HG03565 (cell line): ENCODE measurements around the gene OVOL1.
"Not testable (repeated sequence)": the region's sequence is repeated elsewhere in the genome, so short reads cannot be mapped to it uniquely, and the experiment has no call there.

Experiments
- ATAC-seq: cut with Tn5 transposase; IDR thresholded peaks from one replicate; pipeline ENCODE4 v1.9.1; 2021; ENCODE audit warnings: mild to moderate bottlenecking, moderate library complexity; ENCODE audit not compliant: unreplicated experiment

The OVOL1 gene

GRCh38 chr11:65814131-65814985 is 27.5 kb downstream of the OVOL1 start:
- ATAC-seq, result no peak

DNA sequence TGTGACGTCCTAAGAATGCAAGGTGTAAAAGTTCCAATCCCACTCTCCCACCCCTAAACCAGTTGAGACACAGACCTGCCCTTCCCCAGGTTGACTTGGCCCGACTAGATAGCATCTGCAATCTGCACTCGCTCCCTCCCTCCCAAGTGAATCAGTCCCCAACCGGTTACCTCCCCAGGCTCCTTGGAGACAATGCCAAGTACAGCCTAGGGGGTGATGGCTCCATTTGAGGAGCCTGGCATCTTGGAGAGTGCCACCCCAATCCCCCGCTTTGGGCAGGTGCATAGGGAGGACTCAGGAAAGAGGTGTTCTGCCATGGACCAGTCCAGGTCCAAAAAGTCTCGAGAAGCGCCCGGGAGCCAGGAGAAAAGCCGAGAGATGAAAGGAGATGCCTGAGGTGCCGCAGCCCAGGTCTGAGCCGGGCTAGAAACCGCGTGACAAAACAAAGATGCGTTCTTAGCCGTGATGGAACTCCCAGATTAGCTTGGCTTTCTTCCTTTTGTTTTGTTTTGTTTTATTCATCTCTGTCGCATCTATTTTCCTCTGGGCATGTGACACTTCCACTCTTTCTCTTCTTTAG is 28.2 kb downstream of the OVOL1 start:
- ATAC-seq, result no peak

DNA sequence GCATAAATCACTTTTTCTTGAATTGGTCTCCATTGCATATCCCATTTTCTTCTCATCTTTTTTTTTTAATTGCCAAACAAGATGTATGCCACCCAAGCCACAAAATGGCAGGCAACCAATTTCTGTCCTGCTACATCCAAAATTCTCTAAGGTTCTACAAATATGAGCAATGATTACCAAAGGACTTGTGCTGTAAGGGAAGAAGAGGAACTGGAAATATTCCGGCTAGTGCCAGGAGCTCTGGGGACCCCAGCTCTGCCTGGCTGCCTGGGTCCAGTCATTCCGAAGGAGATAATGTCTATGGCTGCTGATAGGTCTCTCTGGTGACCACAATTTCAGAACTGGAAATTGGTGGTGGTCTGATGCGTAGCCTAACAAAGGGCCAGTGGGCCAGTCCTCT is 29.8 kb downstream of the OVOL1 start:
- ATAC-seq, result no peak

DNA sequence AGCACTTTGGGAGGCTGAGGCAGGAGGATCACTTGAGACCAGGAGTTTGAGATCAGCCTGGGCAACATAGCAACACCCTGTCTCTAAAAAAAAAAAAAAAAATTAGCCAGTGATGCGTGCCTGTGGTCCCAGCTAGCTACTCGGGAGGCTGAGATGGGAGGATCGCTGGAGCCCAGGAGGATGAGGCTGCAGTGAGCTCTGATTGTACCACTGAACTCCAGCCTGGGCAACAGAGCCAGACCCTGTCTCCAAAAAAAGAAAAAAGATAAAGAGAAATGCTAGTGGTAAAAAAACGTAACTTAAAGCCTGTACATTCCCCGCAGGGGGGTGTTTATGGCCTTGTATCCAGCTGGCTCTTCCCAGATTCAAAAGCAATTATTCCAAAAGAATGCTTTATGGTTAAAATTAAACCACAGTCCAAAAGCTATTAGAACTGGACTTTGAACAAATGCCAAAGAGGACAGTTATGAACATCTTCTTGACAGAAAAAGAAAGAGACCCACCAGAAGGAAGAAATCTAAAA is 30.5 kb downstream of the OVOL1 start:
- ATAC-seq, result no peak

DNA sequence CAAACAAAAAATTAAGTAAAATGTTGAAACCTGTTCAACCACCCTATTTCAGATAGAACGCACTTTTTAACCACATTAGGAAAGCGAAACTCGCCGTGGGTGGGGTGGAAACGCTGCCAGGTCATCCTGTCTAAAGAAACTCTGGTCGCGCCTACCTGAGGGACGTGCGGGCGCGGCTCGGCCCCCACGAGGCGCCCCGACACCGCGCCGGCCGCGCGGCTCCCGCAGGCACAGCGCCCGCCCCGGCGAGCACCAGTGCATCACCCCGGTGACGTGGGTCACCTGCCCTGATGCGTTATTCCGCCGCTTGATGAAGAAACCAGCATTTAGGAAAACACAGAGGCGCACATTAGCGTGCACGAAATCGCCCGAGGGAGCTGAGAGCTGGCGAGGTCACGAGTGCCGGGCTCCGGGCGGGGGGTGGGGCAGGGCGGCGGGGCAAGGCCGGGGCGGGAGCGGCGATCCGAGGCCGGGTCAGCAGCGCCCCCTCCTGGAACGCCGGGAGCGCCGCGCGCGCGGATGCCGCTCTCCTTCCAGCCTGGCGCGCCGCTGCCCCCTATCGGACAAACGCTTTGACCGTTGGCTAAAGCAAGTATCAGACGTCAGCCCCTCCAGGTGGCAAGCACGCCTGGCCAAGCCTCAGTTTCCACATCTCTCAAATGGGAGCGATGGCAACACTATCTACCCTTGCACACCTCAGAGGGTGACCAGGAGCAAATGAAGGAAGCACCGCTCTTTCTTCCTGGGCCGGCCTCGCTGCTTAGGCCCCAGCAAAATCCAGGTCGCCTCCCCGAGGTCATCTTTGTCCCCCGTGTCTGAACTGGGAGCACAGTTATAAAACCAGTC is 31.2 kb downstream of the OVOL1 start:
- ATAC-seq, result peak; percentile 72

DNA sequence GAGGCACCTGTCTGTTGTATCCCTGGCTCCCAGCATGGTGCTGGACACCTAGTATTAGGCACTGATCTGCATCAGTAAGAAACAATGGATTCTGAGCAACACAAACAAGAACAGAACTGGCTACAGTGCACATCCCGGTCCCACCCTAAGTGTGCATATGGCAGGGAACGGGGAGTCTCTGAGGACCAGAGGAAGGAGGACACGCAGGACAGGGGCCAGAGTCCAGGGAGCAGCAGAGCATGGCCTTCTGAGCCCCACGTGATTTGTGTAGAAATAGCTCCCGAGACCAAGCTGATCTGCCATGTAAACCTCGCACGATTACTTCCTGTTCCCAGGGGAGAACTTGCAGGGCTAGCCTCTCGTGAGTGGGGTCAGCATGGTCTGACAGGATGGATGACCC is 34.2 kb downstream of the OVOL1 start:
- no peak for ATAC-seq

DNA sequence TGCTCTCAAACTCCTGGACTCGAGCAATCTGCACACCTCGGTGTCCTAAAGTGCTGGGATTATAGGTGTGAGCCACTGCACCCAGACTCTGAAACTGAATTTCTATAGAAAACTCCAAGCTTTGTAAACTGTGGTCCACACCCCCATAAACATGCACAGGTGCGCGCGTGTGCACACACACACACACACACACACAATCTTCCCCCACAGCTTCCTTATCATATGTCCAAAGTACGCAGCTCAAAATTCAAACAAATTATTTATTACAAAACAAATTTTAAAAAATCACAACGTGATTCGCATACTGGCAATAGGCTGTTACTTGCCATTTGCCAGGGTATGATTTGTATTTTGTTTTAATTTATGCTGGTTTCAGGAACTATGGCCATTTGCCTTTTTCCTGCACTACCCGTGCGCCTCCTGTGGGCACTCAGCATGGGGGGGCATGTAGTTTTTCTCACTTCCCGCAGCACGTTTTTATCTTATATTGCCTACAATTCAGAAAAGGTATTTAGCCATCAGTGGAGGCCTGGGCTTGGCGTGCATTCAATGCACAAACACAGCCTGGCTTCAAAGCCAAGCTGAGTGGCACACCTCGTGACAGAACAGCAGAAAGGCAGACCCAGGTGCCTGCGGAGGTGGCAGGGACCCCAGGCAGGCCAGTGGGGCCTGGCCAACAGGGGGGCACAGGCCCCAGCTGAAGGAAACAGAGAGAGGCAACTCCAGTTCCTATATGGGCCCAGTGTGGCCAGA is 36.1 kb downstream of the OVOL1 start:
- no peak for ATAC-seq

DNA sequence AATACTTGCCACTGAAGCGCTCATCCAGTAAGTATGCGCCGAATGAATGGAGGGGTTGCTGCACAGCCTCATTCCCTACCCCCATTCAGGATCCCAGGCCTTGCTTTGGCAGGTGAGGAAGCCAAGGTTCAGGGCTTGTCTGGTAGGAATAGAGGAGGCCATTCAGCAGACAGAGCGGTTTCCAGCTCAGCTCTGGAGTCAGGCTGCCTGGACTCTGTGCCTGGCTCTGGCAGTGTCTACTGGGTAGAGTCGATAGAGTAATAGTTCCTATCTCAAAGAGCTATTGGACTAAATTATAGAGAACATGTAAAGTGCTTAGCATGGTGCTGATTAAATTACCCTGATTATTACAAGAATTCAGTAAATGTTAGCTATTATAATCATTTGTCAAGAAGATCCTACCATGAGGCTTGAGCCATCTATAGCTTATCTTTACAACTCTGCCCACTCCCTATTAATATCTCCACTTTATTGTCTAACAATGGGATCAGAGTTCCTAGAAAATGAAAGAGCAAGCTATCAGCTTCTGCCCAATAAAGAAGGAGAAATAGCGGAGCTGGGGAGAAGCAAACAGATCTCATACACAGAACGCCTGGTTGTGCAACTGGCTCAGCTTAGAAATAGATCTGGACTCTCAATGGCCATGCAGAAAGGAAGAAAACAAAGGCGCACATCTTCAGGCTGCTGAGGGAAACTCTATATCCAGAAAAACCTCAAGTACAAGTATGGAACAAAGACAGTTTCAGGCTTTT is 40.3 kb downstream of the OVOL1 start:
- ATAC-seq, result no peak

GRCh38 chr11:65829459-65829858 is 42.6 kb downstream of the OVOL1 start:
- ATAC-seq, result no peak

DNA sequence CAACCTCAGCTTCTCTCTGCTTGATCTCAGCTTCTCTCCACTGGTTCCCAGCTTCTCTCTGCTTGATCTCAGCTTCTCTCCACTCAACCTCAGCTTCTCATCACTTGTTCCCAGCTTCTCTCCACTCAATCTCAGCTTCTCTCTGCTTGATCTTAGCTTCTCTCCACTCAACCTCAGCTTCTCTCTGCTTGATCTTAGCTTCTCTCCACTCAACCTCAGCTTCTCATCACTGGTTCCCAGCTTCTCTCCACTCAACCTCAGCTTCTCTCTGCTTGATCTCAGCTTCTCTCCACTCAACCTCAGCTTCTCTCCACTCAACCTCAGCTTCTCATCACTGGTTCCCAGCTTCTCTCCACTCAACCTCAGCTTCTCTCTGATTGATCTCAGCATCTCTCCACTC is 45.4 kb downstream of the OVOL1 start:
- ATAC-seq, result not testable (repeated sequence)

- ATAC-seq, result peak; percentile 78
These were observed 46.6 kb downstream of the OVOL1 start, which contains the start of gene SNX32 for GRCh38 chr11:65833297-65834030. Gene SNX32 (plus strand): TSS chr11:65833963. CDS start chr11:65834066, 103 bp downstream.

DNA sequence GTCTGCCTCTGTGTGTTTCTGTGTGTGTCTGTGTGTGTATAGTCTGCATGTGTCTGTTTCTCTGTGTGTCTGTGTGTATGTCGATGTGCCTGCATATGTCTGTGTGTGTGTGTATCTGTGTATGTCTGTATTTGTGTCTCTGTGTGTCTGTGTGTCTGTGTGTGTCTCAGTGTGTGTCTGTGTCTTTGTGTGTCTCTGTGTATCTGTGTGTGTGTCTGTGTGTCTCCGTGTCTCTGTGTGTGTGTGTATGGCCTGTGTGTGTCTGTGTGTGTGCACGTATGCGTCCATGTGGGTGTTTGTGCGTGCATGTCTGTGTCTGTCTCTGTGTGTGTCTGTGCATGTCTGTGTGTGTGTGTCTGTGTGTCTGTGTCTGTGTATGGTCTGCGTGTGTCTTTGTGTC is 47.3 kb downstream of the OVOL1 start:
- no peak for ATAC-seq

GRCh38 chr11:65842144-65842543 is 55.3 kb downstream of the OVOL1 start:
- no peak for ATAC-seq

GRCh38 chr11:65843811-65844210 is 56.9 kb downstream of the OVOL1 start:
- ATAC-seq, result no peak

- no peak for ATAC-seq
These were observed 57.5 kb downstream of the OVOL1 start for GRCh38 chr11:65844231-65844872.
